ENCODE results near the gene AHCYL1. TPM values are rescaled to one million over a fixed set of nuclear protein-coding genes. Genes with fewer than 3 reads are reported as not detected.

AHCYL1 gene
- total RNA-seq, 1 experiment from 2014 or later: 56.4 TPM

DNA sequence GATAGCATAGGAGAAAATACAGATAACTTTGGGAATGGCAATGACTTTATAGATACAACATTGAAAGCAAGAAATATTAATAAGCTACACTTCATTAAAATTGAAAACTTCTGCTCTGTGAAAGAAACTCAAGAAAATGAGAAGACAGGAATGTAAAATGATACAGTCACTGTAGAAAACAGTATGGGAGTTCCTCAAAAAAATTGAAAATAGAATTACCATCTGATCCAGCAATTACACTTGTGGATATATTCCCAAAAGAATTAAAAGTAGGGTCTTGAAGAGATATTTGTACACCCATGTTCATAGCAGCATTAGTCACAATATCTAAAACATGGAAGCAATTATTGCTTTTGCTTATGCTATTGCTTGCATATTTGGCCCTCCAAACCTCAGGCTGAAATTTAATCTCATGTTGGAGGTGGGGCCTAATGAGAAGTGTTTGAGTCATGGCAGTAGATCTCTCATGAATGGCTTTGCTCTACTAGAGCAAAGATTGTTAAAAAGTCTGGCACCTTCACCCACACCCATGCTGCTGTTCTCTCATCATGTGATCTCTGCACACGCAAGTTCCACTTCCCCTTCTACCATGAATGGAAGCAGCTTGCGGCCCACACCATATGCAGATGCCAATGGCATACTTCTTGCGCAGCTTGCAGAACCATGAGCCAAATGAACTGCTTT lies 15.3 kb upstream of the AHCYL1 start:
- DNase-seq (ENCODE audit: low read depth, low spot score): no peak
- in situ Hi-C loops (cut with HindIII; ENCODE audit: low pct_unique_long_range_greater_than_20kb, low sequenced_read_pairs): no loop called here

DNA sequence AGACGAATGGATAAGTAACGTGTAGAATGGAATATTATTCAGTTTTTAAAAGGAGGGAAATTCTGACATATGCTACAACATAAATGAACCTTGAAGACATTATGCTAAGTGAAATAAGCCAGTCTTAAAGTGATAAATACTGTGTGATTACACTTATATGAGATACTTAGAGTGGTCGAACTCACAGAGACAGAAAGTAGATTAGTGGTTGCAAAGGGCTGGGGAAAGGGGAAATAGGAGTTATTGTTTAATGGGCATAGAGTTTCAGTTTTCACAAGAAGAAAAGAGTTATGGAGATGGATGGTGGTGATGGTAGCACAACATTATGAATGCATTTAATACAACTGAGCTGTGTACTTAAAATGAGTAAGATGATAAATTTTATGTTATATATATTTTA lies 14.7 kb upstream of the AHCYL1 start:
- in situ Hi-C loops (cut with HindIII; ENCODE audit: low pct_unique_long_range_greater_than_20kb, low sequenced_read_pairs): no loop called here
- DNase-seq (ENCODE audit: low read depth, low spot score): no peak

DNA sequence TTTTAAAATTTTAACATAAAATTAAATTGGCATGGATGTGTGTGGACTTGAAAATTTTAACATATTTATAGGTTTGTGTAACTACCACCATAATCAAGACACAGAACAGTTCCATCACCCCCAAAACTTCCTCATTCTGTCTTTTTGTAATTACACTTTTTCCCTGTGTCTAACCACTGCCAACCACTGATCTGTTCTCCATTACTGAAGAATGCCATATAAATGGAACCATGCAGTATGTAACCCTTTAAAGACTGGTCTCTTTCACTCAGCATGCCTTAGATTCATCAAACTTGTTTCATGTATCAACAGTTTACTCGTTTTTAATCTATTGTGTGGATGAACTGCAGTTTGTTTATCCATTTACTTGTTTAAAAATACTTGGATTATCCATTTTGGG lies 13.0 kb upstream of the AHCYL1 start:
- DNase-seq (ENCODE audit: low read depth, low spot score): no peak
- in situ Hi-C loops (cut with HindIII; ENCODE audit: low pct_unique_long_range_greater_than_20kb, low sequenced_read_pairs): no loop called here

DNA sequence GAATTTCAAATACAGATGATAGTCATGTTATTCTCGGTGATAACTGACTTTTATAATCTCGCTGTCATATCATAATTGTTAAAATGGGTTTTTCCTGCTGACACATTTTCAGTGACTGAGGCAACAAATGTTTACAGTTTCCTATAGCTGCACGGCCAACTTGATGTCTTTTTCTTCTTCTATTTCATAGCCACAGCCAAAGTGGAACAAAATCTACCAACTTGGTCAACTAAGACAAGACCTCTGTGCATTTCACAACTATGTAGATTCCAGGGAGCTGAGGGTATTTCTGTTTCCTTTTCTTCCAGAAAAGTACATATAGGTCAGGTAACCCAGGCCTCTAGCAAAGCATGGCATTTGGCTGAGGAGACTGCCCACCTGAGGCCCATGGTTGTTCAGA lies 10.4 kb upstream of the AHCYL1 start:
- DNase-seq (ENCODE audit: low read depth, low spot score): no peak
- in situ Hi-C loops (cut with HindIII; ENCODE audit: low pct_unique_long_range_greater_than_20kb, low sequenced_read_pairs): no loop called here

DNA sequence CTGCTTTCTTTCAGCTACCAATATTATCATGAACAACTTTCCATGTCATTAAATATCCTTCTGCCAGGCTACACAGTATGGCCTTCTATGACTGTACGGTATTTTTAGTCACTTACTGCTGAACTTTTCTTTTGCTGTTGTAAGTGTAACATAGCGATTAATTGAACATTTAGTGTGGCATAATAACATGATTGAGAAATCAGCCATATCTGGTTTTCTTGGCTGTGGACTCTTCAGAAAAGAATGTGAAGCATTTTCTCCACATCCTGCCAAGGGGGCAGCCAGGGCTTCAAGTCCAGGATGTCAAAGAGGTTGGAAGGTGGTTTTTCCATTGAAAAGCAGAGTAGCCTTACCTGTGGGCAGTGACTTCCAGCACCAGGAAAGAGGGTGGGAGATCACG lies 8.8 kb upstream of the AHCYL1 start:
- in situ Hi-C loops (cut with HindIII; ENCODE audit: low pct_unique_long_range_greater_than_20kb, low sequenced_read_pairs): no loop called here
- DNase-seq (ENCODE audit: low read depth, low spot score): peak; percentile 50

DNA sequence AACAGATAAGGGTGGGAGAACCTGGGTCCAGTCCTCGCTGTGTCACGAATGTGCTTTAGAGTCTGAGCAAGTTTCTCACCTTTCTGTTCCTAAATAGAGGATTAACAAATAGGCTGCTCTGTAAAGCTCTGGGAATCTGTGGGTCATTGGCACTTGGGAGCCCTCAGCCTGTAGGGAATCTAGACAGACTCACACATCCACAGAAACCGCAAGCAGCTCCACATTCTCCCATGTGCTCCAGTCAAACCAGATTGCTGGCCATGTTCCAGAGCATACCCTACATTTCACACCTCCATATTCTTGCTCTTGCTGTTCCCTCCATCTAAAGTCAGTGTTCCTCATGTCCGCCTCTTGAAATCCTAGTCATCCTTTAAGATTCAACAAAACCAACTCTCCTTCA lies 7.8 kb upstream of the AHCYL1 start:
- DNase-seq (ENCODE audit: low read depth, low spot score): no peak
- in situ Hi-C loops (cut with HindIII; ENCODE audit: low pct_unique_long_range_greater_than_20kb, low sequenced_read_pairs): no loop called here

DNA sequence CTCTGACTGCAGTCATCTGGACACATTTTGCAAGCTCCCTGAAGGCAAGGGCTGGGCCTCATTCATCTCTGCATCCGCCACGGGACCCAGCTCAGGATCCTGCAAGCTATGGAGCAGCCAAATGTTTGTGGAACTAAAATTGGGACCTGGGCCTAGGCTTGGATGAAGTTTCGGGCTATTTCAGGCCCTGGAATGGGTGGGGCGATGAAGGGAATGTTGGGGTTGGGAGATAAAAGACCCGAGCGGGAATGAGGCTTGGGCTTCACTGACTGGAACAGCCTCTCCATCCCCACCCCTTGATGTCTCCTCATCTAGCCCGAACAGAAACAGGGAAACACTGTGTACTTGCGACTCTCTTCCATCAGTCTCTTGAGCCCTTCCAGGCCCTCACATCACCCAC lies 7.3 kb upstream of the AHCYL1 start:
- DNase-seq (ENCODE audit: low read depth, low spot score): no peak
- in situ Hi-C loops (cut with HindIII; ENCODE audit: low pct_unique_long_range_greater_than_20kb, low sequenced_read_pairs): no loop called here

DNA sequence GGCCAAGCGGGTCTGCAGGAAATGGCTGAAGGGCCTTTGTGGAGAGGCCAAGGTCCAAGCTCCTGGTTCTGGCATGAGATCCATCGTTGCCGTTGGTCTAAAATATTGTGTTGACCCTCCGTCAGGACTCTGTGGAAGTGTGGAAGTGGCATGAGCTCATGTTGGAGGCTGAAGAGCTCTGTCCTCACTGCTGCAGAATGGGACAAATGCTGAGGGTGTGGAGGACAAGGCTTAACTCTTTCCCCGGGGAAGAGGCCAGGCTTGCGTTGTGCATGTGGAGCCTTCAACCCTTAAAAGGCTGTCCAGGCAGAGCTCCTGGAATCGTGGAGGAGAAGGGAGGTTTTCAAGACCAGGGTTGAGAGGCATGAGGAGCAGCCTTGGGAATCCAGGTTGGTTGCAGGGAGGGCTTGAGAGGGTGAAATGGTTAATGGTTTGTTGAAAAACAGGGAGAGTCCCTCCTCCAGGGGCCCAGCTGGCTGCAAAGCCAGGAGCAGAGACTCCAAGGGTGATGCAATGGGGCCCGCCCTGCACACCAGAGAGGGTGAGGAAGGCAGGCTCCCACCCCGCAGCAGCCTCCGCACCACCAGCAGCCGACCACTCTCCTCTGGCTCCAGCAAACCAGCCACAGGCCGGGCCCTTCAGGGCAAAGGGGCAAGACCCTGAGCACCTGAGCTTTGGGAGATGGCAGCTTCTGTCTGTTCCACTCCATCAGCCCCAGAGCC lies 6.7 kb upstream of the AHCYL1 start:
- in situ Hi-C loops (cut with HindIII; ENCODE audit: low pct_unique_long_range_greater_than_20kb, low sequenced_read_pairs): no loop called here
- DNase-seq (ENCODE audit: low read depth, low spot score): no peak

DNA sequence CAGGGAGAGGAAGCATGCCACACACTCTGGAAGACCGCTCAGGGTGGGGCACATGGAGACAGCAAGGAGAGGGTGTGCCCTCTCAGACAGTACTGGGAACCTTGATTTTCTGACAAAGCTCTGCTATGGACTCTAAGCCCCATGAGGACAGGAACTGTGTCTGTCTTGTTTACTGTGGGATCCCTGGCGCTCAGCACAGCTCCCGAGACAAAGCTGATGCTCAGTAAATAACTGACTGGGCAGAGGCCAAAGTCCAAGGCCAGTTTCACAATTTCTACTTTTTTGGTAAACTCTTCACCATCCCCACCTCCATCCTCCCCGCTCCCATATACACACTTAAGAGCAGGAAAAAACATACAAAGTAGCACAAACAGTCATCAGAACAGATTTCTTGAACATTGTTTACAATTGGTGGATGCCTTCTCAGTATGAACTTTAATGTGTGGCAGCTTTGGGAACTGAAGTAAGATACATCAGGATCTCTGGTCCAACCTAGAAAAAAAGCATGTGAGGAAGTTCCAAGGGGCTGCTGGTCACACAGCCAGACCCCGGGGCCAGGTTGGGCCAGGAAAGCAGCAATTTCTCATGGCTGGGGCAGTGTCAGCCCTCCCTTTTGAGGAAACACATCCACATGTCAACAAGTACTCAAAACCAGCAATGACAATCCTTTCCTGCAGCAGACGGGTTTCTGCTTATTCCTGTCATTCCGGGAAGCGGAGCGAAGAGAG lies 5.6 kb upstream of the AHCYL1 start:
- DNase-seq (ENCODE audit: low read depth, low spot score): no peak
- in situ Hi-C loops (cut with HindIII; ENCODE audit: low pct_unique_long_range_greater_than_20kb, low sequenced_read_pairs): no loop called here

DNA sequence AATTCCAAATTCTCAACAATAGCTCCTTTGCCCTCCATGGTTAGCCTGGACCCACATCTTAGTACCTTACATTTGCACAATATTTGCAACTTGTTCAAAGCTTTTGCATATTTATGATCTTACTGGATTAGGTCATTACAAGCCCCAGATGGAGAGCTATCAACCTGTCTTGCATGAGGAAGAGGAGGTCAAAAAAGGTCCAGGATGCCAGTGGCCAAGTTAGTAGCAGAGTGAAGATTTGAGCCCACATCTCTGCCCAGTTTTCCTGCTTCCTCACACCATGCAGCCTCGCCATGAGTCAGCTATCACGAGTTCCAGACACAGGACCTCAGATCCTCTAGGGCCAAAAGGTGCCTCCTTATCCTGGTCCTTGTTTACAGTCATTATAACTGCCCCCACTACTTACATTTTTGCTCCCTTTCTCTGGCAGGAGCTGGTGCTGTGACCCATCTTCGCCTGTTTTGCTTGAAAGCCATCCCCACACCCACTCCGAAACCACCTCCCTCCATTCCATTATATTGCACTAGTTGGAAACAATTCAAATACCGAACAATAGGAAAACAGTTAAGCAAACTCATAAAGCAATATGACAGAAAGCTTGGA lies 5.0 kb upstream of the AHCYL1 start:
- DNase-seq (ENCODE audit: low read depth, low spot score): peak; percentile 55
- in situ Hi-C loops (cut with HindIII; ENCODE audit: low pct_unique_long_range_greater_than_20kb, low sequenced_read_pairs): no loop called here

DNA sequence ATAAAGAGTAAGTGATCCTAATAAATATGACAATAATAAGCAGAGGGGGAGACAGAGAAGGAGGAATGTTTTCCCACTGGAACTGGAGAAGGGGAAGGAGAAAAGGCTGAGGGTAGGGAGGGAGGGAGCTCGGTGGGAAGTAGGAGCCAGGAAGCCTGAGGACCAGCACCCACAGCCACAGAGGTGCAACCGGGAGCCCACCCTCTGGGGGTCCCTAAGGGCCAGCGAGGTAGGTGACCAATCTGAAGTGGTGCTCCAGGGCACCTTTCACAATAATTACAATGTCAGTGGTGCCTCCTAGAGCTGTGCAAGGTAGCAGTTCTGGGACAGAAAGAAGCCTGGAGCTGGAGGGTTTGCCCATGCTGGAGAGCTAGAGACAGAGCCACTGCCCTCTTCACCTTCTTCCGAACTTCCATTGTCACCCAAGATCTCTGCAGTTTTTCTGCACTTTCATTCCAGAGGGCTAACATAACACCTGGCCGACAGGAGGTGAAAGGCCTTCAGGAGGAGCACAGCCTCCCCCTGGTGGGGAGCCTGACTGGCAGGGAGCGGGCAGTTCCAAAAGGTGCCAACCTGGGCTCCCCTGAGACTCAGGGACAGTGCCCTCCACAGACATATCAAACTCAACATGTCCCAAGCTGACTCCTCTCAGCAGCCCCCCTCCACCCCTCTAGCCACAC lies 4.1 kb upstream of the AHCYL1 start:
- DNase-seq (ENCODE audit: low read depth, low spot score): no peak
- in situ Hi-C loops (cut with HindIII; ENCODE audit: low pct_unique_long_range_greater_than_20kb, low sequenced_read_pairs): no loop called here

DNA sequence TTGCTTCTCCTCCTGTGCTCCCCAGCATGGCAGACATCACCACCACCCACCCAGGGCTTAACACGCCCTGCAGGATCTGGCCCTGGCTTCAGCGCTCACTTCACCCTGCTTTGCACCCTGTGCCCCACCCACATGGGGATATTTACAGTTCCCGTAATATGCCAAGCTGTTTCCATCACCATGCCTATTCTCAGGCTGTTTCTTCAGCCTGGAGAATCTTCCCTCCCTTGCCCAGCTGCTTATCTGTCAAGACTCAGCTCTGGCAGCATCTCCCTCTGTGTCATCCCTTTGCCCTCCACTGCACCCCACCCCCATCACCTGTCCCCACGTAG lies 3.6 kb upstream of the AHCYL1 start:
- no peak for DNase-seq (ENCODE audit: low read depth, low spot score)
- in situ Hi-C loops (cut with HindIII; ENCODE audit: low pct_unique_long_range_greater_than_20kb, low sequenced_read_pairs): no loop called here

DNA sequence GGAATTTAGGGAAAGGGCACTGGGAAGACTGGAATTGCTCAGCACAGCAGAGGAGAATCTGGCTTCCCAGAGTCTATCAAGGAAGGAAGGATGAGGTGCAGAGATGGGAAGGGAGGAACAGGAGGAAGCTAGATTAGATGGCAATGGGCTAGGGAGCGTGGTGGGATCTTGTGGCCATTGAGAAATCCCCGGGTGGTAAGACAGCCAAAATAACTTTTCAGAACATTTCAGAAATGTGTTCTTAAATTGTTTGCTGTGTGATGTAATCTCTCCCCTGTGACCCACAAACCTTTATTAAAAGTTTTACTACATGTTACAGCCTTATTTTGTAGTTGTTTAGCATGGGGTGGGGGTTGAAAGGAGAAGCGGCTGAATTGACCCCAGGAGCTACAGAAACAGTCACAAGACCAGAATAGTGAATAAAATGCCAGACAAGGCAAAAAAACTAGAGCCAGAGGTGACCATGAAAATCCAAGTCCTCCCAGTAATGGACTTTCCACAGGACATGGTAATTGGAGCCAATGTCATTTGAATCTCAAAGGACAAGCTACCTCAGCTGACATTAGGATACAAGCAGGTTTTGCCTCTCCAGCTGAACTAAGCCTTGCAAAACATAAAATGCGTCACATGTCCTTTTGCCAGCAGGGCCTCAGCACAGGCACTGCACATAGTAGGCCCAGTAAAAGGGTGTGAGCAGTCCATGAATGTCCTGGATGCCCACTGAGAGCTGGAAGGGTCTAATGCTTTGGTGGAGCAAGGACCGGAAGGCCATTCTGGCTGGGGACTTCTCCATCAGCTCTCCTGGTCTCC lies 980 bp upstream of the AHCYL1 start:
- DNase-seq (ENCODE audit: low read depth, low spot score): no peak
- in situ Hi-C loops (cut with HindIII; ENCODE audit: low pct_unique_long_range_greater_than_20kb, low sequenced_read_pairs): no loop called here

DNA sequence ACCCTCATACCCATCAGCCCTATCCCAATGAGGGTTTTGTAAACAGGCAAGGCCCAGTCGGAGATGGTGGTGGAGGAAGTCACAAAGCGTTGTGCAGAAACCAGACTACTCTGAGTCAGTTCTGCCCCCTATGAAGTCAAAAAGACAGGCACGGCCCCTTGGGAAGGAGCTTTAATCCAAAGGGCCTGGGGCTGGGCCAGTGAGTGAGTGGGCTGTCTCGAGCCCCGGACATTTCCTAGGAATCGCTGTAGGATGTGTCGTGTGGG lies 442 bp upstream of the AHCYL1 start:
- in situ Hi-C loops (cut with HindIII; ENCODE audit: low pct_unique_long_range_greater_than_20kb, low sequenced_read_pairs): no loop called here
- peak; percentile 49 for DNase-seq (ENCODE audit: low read depth, low spot score)

DNA sequence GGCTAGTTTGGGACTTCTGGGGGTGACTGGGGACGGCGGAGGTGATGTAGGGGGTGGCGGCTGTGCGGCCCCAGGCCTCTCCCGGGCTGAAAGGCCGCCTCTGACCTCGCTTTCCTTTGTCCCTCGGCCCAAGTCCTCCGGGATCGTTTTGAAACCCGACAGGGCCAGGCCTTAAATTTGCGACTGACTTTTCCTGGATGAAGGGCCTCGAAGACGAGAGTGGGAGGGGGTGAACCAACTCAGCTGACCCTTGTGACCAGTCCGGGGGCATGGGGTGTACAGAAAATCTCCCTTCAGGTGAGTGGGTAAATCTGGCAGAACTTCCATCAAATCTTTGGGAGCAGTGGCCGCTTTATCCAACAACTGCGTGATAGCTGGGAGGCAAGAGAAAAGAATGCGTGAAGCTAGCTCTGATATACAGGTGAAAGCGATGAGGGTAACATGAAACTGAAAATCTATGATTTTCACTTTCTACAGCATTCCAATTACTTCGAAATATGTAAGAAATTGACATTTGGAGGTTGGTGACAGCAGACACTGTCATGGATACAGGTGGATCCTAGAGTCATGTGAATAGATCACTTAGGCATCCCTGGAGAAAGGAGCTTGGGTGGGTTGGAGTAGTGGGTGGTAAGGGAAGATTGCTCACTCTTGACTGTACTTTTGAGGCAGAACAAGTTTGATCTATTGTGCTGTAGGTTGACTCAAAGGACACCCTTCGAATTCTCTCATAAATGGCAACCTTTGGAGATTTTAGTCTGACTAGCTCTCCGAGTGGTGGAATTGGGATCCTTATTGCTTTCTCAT lies 885 bp downstream of the AHCYL1 start:
- in situ Hi-C loops (cut with HindIII; ENCODE audit: low pct_unique_long_range_greater_than_20kb, low sequenced_read_pairs): no loop called here
- no peak for DNase-seq (ENCODE audit: low read depth, low spot score)

DNA sequence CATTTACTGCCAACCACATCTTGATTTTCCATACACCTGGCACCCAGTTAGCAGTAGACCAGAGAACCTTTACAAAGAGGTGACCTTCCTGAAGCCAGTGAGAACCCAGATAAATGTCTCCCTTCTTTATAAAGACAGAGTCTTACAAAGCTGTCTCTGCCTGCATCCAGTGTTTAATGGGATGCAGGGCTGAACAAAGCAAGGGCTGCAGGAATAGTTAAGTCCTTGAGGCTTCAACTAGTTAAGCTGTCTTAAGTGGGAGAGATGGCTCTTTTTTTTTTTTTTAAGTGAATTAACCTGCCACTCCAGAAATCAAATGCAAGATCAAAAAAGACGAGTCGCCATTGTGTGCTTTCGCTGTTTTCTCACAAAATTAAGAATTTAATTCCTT lies 1.5 kb downstream of the AHCYL1 start:
- DNase-seq (ENCODE audit: low read depth, low spot score): no peak
- in situ Hi-C loops (cut with HindIII; ENCODE audit: low pct_unique_long_range_greater_than_20kb, low sequenced_read_pairs): no loop called here

DNA sequence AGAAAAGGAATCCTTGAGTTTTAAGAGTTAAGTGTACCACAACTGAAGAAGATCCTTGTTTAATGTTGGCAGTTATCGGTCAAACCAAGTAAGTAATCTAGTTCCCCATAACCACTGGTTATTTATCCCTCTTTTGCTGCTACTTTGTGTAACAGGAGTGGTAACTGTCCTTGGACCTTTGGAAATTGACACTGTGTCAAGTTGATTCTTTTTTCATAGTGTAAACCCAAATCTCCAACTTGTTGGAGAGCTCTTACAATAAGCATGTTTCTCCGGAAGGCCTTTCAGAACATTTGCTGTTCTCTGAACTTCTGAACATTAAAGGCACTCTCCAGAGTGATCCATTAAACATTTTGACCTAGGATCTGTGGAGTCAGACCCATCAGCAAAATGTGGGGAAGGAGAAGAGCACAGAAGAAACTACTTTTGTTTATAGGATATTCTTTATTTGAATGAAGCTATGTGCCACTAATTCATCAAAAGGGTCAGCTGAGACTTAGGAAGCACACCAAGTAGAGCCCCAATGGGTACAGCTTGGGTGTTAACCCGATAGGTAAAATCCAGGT lies 3.9 kb downstream of the AHCYL1 start:
- DNase-seq (ENCODE audit: low read depth, low spot score): no peak
- in situ Hi-C loops (cut with HindIII; ENCODE audit: low pct_unique_long_range_greater_than_20kb, low sequenced_read_pairs): no loop called here

All from SK-MEL-5 (cell line).